ENCODE results near the gene MBD3L4.
"Not testable (repeated sequence)": the region's sequence is repeated elsewhere in the genome, so short reads cannot be mapped to it uniquely, and the experiment has no call there.

Gene MBD3L4

DNA sequence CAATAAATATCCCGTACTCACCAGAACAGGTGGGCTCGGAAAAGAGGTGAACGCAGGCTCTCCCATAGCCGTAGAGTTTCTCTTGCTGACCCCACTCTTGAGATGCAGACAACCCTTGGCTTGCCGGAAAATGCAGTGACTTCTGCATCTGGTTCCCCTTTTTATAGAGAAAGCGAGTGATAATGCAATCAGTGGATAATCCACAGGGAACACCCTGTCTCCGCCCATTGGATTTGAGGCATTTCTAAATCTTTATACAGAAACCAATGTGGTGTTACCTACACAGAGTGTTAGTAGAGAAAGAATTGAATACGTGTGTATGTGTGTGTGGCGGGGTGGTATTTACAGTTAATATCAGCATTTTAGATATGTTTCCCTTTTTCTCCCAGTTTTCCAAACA is at the start of gene MBD3L4:
MBD3L4 (minus strand) TSS at position 101 of the 400 bp plus-strand sequence; CDS start at position 66, 35 bp downstream.
- DNase-seq, result not testable (repeated sequence)

DNA sequence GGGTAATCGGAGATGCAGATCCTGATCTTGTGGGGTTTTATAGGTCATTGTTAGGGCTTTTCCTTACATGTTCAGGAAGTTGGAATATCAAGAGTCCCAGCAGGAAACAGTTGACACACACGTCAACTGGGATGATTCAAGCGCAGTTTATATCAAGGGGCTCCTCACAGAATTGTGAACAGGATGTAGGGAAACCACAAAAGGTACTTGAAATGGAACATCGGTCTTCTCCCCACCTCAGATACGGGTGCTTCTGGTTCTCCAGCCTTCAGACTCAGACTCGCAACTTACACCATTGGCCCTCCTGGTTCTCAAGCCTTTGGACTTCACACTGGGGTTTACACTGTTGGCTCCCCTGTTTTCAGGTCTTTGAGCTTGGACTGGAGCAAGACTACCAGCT is 49.0 kb upstream of the MBD3L4 start:
- no peak for DNase-seq

DNA sequence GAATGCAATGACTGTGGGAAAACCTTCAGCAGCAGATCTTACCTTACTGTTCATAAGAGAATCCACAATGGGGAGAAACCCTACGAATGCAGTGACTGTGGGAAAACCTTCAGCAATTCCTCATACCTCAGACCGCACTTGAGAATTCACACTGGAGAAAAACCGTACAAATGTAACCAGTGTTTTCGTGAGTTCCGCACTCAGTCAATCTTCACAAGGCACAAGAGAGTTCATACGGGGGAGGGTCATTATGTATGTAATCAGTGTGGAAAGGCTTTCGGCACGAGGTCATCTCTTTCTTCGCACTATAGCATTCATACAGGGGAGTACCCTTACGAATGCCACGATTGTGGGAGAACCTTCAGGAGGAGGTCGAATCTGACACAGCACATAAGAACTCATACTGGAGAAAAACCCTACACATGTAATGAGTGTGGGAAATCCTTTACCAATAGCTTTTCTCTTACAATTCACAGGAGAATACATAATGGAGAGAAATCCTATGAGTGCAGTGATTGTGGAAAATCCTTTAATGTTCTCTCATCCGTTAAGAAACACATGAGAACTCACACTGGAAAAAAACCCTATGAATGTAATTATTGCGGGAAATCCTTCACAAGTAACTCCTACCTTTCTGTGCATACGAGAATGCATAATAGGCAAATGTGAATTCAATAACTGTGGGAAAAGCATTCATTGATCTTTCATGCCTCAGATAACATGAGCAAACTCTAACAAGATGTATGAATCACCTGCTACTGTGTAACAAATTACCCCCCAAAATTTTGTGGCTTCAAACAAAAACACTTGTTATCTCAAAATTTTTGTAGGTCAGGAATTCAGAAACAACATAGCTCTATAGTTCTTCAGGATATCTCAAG is 43.3 kb upstream of the MBD3L4 start:
- DNase-seq, result no peak

DNA sequence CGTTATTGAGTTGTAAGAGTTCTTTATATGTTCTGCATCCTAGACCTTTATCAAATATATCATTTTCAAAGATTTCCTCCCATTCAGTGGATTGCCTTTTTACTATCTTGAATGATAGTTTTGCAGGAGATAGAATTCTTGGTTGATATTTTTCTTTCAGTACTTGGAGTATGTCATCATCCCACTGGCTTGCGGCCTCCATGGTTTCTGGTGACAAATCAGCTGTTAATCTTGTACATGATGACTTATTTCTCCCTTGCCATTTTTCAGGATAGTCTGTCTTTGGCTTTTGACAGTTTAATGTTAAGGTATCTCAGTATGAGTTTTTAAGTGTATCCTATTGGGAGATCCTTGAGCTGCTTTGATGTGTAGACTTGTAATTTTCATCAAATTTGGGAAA is 38.0 kb upstream of the MBD3L4 start:
- no peak for DNase-seq

DNA sequence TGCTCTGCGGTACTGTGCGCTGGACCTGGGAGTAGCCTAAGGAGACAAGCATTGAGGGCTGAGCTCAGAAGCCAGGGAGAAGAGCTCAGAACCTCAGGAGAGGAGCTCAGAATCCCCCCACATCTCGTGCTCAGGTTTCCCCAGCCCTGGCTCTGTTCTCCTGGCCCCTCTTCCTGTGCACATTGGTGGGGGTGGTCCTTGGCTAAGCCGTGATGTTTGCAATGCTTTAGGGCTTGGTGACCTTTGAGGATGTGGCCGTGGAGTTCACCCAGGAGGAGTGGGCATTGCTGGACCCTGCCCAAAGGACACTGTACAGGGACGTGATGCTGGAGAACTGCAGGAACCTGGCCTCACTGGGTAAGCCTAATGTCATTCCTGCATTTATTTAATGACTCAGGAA is 36.2 kb upstream of the MBD3L4 start:
- DNase-seq, result no peak

DNA sequence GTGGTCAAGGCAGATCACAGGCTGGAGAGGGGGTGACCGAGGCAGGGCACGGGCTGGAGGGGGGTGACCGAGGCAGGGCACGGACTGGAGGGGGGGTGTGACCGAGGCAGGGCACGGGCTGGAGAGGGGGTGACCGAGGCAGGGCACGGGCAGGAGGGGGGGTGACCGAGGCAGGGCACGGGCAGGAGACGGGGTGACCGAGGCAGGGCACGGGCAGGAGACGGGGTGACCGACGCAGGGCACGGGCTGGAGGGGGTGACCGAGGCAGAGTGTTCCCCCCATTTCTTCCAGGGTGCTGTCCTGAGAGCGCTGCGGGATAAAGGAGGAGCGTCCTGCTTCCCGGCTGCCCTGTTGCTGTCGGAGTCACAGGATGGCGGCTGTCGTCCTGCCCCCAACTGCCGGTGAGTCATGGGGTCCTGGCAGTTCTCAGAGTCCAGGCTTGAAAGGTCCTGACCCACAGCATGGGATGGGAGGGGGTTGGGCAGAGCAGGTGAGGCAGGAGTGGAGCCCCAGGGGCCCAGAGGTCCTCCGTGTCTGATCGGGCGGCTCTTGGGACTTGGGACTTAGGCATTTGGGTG is 34.8 kb upstream of the MBD3L4 start:
- no peak for DNase-seq

DNA sequence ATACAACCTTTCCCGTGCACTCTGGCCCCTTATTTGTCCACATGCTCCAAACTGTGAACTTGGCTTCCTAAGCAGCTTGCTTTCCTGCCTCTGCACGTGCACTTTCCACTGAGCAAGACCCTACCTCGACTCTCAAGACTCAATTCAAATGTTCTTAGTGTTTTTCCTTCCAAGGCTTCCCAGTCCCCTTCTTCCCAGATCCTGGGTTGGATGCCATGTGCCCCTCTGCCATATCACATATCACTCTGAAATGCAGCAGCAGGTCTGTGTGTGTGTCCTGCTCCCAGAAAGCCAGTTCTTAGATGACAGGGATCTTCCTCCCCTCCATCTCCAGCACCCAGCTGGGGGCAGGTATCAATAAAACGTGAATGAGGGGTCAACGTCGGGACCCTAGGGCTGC is 32.6 kb upstream of the MBD3L4 start:
- no peak for DNase-seq

DNA sequence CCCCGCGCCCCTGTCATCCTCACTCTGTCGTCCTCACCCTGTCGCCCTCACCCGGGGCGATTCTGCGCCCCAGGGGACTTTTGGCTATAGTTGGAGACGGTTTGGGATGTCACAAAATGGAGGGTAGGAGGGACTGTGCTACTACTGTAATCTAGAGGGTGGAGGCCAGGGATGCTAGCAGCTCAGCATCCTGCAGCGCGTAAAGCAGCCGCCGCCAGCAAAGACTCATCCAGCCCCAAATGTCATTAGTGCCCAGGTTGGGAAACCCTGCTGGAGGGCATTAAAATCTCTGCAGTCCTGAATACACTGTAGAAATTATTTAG is 29.9 kb upstream of the MBD3L4 start:
- DNase-seq, result no peak

DNA sequence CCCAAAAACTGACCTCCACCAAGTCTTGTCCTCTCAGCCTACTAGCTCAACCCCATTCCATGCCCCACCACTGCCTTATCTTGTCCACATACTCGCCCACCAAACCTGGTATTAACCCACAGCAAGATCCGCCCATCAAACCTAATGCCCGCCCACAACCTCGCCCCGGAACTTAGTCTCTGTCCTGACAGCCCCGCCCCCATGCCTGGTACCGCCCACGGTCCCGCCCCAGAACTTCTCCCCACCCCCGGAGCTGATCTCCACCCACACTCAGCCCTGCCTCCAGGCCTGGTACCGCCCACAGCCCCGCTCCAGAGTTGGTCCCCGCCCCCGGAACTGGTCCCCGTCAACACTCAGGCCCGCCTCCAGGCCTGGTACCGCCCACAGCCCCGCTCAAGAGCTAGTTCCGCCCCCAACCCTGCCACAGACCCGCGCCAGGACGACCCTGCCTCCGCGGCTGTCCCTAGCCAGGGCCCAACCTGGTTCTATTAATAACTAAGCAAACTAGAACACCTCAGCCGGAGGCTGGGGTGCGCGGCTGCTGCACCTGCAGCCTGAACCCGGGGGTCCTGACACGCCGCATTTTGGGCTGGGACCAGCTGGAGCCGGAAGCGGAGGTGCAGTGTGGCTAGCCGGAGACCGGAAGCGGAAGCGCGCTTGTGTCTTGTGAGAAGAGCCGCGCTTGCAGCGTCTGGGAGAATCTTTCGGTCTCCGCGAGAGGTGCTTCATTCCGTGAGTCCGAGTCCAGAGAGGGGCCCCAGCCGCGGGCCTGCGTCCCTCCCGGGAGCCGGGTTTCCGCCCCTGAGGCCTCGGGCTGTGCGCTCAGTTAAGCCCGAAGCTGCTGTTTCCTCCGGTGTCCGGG is 29.3 kb upstream of the MBD3L4 start, which contains the start of gene ZNF557:
ZNF557 (plus strand) TSS at position 662 of the 862 bp plus-strand sequence. CDS start 5,372 bp downstream, outside the sequence.
- peak; percentile 99 for DNase-seq

DNA sequence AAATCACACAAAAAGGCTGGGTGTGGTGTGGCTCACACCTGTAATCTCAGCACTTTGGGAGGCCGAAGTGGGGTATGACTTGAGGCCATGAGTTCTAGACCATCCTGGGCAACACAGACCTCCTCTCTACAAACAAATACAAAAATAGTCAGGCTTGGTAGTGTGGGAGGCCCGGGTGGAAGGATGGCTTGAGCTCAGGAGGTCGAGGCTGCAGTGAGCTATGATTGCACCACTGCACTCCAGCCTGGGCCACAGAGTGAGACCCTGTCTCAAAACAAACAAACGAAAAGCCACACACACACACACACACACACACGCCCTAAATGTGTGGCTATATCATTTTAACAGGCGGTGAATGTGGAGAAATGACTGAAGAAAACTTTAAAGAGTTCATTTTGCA is 28.6 kb upstream of the MBD3L4 start:
- DNase-seq, result no peak

DNA sequence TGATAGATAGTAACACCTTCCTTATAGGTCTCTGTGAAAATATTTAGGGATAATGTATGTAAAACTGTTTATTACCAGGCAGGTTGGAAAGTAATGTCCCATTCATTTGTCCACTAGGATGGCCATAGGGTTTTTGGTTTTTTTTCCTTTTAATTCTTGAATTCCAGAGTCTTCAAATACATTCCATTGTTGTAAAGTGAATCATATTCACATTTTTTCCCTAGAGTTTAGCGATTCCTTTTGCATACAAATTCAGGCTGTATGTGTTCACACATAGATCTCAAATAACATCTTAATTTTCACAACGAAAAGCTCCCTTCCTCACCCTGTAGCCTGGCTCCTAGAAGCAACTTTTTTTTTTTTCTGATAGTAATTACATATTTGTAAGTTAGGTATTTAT is 27.7 kb upstream of the MBD3L4 start:
- no peak for DNase-seq

DNA sequence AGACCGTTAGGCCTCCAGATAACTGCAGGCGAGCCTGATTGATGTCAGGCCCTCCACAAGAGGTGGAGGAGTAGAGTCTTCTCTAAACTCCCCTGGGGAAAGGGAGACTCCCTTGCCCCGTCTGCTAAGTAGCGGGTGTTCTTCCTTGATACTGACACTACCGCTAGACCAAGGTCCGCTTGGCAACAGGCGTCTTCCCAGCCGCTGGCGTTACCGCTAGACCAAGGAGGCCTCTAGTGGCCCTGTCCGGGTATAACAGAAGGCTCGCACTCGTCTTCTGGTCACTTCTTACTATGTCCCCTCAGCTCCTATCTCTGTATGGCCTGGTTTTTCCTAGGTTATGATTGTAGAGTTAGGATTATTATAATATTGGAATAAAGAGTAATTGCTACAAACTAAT is 27.1 kb upstream of the MBD3L4 start:
- DNase-seq, result not testable (repeated sequence)

DNA sequence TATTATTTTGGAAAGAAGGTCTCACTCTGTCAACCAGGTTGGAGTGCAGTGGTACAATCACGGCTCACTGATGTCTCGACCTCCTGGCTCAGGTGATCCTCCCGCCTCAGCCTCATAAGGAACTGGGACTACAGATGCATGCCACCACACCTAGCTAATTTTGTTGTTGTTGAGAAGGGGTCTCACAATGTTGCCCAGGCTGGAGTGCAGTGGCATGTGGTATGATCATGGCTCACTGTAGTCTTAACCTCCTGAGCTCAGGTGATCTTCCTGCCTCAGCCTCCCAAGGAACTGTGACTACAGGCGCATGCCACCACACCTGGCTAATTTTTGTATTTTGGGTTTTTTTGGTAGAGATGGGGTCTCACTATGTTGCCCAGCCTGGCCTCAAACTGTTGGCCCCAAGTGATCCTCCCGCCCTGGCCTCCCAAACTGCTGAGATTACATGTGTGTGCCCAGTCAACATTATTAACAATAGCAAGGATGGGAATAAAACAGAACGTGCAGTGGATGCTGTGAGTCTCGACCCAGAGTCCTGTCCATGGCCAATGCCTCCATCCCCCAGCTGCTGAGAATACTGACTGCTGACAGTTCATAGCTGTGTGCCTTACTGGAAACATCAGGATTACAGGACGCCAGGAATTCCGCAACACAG is 23.9 kb upstream of the MBD3L4 start:
- no peak for DNase-seq

DNA sequence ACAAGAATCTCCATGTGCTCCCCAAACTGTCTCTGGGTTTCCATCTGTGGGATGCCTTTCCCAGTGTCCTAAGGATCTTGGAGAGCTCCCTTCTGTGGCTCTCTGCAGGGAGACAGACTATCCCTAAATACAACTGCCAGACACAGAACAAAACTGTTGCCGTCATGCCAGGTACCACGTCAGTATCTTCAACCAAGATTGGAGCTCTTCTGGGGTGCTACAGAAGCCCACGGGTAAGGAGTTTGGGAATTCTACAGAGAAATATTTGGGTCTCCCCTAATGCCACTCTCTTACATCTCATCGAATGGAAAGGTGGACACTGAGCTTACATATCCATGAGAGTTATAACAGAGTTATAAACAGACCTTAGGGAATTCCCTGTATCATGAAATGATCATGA is 23.4 kb upstream of the MBD3L4 start:
- DNase-seq, result no peak

DNA sequence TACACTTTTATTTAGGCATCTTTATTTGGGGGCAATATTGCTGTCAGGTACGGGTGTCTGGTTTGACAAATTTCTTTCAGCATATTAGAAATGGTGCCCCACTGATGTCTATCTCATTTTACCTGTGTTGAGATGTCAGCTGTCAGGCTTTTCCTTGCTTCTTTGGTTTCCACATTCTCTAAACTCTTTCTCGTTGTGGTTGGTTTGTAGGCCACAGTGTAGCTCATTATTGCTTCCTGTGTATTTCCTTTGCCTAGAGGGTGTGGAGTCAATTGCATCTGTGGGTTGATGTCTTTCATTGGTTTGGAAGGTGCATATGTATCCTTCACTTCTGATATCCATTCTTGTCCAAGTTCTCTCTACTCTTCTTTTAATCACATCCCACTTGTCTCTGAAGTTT is 20.0 kb upstream of the MBD3L4 start:
- not testable (repeated sequence) for DNase-seq

DNA sequence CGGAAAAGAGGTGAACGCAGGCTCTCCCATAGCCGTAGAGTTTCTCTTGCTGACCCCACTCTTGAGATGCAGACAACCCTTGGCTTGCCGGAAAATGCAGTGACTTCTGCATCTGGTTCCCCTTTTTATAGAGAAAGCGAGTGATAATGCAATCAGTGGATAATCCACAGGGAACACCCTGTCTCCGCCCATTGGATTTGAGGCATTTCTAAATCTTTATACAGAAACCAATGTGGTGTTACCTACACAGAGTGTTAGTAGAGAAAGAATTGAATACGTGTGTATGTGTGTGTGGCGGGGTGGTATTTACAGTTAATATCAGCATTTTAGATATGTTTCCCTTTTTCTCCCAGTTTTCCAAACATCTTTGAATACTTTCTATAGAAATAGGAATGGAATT is 18.6 kb upstream of the MBD3L4 start, which contains the start of gene MBD3L3:
MBD3L3 (minus strand) TSS at position 101 of the 400 bp plus-strand sequence; CDS start at position 30, 71 bp downstream.
- not testable (repeated sequence) for DNase-seq

DNA sequence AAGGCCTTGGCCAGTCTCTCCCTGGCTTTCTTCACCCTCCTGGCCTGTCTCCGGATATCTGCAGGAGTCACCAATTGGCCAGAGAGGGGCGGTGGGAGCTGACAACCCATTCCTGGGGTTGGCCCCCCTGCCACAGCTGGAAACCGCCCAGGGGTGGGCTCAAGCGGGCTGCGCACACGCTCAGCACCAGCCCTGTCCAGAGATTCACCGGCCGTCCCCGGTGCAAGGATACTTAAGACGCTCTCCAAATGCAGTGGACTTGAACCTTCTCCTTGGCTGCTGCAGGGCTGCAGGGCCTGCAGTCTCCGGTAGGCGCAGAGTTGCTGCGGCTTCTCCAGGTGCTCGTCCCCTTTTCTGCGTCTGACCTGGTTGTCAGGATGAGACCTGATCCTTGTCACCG is 16.4 kb upstream of the MBD3L4 start:
- not testable (repeated sequence) for DNase-seq

DNA sequence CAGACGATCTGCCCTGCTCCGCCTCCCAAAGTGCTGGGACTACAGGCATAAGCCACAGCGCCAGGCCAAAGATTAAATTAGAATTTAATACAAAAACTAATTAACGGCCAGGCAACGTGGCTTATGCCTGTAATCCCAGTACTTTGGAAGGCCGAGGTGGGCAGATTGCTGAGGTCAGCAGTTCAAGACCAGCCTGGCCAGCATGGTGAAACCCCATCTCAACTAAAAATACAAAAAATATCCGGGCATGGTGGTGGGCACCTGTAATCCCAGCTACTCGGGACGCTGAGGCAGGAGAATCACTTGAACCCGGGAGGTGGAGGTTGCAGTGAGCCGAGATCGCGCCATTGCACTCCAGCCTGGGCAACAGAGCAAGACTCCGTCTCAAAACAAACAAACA is 15.7 kb upstream of the MBD3L4 start:
- not testable (repeated sequence) for DNase-seq

DNA sequence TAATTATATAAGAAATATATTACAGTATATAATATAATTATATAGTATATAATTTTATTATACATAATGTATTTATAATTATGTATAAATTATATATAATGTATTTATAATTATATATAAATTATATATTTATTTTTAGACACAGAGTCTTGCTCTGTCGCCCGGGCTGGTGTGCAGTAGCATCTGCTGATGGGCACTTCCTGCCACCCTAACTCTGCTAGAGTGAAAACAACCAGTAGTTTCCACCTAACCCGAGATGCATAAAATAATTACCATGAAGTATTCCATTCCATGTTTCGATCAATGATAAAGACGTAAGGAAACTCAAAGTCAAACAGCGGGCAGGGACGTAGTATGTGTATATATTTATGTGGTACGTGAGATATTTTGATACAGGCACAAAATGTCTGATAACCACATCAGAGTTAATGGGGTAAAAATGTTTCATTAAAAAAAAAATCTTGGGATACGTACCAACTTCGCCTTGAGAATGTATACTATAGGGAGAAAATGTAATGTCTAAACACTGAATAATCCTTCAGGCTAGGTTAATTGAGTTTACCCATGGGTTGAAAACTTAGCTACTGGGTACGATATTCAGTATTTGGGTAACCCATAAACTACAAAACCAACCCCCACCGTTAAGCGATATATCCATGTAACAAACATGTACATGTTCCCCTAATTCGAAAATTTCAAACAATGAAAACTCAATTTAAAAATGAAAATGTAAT is 14.8 kb upstream of the MBD3L4 start:
- not testable (repeated sequence) for DNase-seq

DNA sequence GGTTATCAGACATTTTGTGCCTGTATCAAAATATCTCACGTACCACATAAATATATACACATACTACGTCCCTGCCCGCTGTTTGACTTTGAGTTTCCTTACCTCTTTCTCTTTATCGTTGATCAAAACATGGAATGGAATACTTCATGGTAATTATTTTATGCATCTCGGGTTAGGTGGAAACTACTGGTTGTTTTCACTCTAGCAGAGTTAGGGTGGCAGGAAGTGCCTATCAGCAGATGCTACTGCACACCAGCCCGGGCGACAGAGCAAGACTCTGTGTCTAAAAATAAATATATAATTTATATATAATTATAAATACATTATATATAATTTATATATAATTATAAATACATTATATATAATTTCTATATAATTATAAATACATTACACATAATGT is 12.9 kb upstream of the MBD3L4 start:
- not testable (repeated sequence) for DNase-seq

DNA sequence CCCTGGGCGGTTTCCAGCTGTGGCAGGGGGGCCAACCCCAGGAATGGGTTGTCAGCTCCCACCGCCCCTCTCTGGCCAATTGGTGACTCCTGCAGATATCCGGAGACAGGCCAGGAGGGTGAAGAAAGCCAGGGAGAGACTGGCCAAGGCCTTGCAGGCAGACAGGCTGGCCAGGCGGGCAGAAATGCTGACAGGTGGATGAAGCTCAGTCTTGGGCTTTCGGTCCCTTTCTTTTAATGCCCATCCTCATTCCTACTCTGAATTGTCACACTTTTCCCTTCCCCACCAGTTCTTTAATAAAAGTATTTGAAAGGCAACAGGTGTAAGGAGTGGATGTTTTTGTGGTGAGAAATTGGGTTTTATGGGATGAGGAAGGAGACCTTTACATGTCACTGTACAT is 11.4 kb upstream of the MBD3L4 start:
- not testable (repeated sequence) for DNase-seq

DNA sequence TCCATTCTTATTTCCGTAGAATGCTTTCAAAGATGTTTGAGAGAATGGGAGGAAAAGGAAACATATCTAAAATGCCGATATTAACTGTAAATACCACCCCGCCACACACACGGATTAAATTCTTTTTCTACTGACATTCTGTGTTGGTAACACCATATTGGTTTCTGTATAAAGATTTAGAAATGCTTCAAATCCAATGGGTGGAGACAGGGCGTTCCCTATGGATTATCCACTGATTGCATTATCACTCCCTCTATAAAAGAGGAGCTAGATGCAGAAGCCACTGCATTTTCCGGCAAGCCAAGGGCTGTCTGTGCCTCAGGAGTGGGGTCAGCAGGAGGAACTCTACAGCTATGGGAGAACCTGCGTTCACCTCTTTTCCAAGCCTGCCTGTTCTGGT is 9.0 kb upstream of the MBD3L4 start, which contains the start of gene MBD3L2:
MBD3L2 (plus strand) TSS at position 301 of the 400 bp plus-strand sequence; CDS start at position 354, 53 bp downstream.
- not testable (repeated sequence) for DNase-seq
